PFSK-1 (cell line): ENCODE measurements around the gene FADS2.

Experiments
- POLR2AphosphoS5 ChIP-seq: IDR thresholded peaks from 2 replicates; pipeline ENCODE4 v1.6.1; 2012; ENCODE audit warnings: low read depth, mild to moderate bottlenecking, control low read depth, low read length, moderate library complexity
- SIN3A ChIP-seq: IDR thresholded peaks from 2 replicates; pipeline ENCODE4 v1.6.1; 2012; ENCODE audit warnings: mild to moderate bottlenecking, low read length, moderate library complexity, borderline replicate concordance; ENCODE audit not compliant: insufficient read depth
- TAF1 ChIP-seq: IDR thresholded peaks from 2 replicates; pipeline ENCODE4 v1.6.1; 2012; ENCODE audit warnings: low read length, control low read depth, borderline replicate concordance; ENCODE audit not compliant: insufficient read depth
- TF ChIP-seq, protein P1 (sequence below), 2 experiments: IDR thresholded peaks; 2 replicates each; pipeline versions ENCODE4 v1.6.1 to v1.8.0; 2011 to 2012; ENCODE audit warnings: low read depth in 2 of 2, low read length in 2 of 2, control low read depth in 1 of 2, inconsistent platforms in 1 of 2, mild to moderate bottlenecking in 1 of 2, moderate library complexity in 1 of 2; ENCODE audit not compliant: insufficient read depth in 1 of 2

DNA sequence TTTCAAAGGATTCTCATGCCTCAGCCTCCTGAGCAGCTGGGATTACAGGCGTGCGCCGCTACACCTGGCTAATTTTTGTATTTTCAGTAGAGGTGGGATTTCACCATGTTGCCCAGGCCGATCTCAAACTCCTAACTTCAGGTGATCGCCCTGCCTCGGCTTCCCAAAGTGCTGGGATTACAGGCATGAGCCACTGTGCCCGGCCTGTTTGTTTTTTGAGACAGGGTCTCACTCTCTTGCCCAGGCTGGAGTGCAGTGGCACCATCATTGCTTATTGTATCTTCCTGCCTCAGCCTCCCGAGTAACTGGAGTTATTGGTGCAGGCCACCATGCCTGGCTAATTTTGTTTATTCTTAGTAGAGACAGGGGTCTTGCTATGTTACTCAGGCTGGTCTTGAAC is 8.1 kb downstream of the FADS2 start:
- TF ChIP-seq SIN3A (no peak), TAF1 (no peak), POLR2AphosphoS5 (no peak)
- TF ChIP-seq, protein P1, sequence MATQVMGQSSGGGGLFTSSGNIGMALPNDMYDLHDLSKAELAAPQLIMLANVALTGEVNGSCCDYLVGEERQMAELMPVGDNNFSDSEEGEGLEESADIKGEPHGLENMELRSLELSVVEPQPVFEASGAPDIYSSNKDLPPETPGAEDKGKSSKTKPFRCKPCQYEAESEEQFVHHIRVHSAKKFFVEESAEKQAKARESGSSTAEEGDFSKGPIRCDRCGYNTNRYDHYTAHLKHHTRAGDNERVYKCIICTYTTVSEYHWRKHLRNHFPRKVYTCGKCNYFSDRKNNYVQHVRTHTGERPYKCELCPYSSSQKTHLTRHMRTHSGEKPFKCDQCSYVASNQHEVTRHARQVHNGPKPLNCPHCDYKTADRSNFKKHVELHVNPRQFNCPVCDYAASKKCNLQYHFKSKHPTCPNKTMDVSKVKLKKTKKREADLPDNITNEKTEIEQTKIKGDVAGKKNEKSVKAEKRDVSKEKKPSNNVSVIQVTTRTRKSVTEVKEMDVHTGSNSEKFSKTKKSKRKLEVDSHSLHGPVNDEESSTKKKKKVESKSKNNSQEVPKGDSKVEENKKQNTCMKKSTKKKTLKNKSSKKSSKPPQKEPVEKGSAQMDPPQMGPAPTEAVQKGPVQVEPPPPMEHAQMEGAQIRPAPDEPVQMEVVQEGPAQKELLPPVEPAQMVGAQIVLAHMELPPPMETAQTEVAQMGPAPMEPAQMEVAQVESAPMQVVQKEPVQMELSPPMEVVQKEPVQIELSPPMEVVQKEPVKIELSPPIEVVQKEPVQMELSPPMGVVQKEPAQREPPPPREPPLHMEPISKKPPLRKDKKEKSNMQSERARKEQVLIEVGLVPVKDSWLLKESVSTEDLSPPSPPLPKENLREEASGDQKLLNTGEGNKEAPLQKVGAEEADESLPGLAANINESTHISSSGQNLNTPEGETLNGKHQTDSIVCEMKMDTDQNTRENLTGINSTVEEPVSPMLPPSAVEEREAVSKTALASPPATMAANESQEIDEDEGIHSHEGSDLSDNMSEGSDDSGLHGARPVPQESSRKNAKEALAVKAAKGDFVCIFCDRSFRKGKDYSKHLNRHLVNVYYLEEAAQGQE (IDR thresholded peaks at IDR 0.05; ENCODE audit: insufficient read depth in 1 of 2, low read depth in 2 of 2, low read length in 2 of 2): no peak
